HPDE6-E6E7 (cell line): ENCODE data around the gene GID8.

Experiments
- DNase-seq: peaks from one replicate; pipeline ENCODE4 v3.0.0; 2011; ENCODE audit warnings: missing footprints; ENCODE audit errors: extremely low spot score

Gene GID8

DNA sequence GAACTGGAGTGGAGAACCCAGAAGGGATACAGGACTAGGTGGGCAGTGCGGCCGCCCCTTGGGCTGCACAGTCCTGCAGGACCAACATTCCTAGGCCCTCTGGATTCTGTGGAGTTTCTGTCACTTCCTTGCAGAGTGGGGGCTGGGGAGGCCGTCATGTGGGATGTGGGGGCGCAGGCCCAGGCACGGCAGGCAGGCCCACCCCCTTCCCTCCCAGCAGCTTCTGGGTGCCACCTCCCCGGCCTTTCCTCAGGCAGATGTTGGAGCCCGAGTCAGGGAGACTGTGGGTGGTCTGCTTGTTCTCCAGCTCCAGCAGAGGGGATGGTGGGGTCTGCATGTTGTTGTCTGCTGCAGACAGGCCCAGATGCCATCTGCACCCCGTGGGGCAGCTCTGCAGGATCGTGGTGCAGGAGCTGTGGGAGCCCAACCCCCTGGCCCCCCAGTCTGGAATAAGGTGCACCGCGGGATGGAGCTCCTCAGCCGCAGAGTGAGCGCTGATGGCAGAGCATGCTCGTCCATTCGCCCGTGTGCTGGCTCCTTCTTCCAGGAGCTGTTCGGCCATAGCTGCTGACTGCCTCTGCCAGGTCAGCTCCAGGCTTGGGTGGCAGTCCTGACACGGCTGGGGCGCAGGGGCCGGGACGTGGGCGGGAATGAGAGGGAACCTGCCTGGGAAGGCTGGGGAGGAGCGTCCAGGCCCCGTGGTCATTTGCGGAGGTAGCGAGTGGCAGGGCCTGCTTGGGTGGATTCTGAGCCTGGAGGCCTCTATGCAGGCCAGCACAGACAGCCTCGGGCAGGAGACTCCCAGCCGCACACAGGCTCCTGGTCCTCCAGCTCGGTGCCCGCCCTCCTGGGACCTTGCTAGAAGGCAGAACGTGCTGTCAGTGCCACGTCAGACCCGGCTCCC lies 32.6 kb downstream of the GID8 start:
- no peak for DNase-seq

- DNase-seq, result no peak
Observed at GRCh38 chr20:62971211-62971949, 33.4 kb downstream of the GID8 start.

- peak; percentile 99 for DNase-seq
Observed at GRCh38 chr20:62971950-62972844, 34.2 kb downstream of the GID8 start.

DNA sequence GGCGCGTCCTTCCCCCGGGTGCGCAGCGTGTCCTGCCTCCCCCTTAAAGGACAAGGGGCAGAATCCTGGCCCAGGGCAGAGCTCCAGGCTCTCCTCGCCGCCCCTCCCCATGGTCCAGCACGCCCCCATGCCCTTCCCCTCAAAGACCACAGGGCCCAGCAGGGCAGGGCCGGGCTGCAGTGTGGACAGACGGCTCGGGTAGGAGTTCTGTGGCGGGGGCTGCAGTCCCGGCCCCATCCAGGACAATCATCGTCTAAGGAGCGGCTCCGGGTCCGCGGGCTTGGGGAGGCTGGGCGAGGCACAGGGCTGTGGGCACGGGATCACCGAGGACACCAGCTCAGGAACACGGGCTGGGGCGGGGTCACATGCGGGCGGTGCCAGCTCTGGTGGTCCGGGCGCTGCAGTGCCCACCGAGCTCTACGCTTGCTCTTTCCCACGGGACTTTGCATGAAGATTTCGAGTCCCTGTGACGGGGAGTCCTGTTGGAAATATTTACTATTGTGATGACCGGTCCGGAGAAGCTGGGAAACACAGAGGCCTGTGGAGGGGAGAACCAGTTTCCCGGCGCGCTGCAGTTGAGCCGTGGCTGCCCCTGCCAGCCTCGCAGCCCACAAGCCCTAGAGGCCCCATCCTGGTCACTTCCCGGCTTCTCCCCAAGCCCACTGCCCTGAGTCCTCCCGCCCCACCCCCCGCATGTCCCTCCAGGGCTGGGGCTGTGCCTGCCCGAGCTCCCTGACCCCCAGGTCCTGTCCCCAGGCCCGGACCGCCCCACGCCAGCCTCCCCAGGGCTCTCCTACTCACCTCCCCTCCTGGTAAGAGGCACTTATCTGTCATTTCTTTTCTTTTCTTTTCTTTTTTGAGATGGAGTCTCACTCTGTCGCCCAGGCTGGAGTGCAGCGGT lies 35.1 kb downstream of the GID8 start:
- no peak for DNase-seq

DNA sequence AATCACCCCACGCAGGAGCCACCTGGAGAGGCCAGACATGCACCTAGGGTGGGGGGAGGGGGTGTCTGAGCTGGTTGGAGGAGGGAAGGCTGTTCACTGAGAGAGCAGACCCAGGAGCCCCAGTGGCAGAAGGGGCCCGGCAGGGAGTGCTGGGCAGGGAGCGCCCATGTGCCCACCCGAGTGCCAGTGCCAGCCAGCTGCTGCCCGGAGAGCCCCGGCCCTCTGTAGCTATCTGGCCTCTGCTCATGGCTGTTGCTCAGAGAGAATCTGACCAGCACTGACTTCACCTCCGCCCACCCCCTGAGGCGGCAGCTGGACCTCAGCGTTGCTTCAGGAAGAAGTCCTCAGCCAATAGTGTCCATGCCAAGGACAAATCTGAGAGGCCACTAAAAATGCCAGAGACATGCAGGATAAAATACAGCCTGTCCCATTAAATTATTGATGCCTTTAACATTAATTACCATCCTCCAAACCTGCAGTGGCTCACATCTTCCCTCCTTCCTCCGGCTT lies 37.4 kb downstream of the GID8 start:
- no peak for DNase-seq

DNA sequence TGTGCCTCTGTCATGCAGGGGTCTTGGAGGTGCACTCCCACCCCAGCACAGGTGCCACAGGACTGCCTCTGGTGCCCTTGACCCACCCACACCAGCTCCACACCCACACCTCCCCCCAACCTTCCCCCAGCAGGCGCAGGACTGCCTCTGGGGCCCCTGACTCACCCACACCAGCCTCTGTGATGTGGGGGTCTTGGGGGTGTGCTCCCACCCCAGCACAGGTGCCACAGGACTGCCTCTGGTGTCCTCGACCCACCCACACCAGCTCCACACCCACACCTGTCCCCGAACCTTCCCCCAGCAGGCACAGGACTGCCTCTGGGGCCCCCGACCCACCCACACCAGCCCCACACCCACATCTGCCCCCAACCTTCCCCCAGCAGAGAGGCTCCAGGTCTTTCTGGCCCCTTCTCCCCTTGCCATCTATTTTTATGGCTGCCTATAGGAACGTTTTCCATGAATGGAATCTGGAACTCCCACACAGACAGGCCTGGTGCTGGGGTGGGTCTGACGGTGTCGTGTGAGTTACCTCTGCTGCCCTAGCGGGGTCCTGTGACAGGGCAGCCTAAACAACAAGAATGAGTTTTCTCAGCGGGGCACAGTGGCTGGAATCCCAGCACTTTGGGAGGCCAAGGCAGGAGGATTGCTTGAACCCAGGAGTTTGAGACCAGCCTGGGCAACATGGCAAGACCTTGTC lies 38.0 kb downstream of the GID8 start:
- no peak for DNase-seq

DNA sequence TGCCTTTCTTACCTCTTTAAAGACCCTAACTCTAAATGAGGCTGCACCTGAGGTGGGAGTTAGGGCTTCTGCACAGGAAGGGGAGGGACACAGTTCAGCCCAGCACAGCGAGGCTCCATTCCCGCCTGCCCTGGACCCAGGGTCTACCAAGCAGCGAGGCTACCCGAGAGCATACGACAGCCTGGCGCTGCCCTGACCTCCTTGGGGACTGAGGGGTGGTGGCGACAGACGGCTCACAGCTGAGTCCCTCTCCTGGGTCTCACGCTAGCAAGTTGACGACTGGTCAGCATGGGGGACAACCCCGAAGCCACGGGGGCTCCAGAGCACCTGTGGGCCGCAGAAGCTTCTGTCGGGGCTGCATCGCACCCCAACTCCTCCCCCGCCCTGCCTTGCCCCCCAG lies 38.9 kb downstream of the GID8 start:
- DNase-seq, result no peak

- DNase-seq, result no peak
Observed at GRCh38 chr20:62977613-62978560, 39.9 kb downstream of the GID8 start.

DNA sequence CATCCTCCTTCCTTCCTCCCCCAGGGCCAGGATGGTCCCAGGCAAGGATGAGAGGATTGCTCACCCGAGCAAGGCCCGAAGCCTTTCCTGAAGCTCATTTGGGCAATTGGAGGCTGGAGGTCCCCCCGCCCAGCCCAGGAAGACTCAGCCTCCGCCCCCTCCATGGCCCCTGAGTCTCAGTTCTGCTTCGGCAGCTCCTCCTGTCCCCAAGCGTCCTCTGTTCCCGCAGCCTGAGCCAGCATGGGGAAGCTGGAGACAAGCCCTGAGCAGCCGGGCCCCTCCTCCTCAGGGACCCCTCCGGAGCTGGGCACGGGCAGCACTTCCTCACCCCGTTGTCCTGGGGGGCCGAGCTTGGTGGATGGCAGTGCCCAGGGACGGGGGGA lies 40.6 kb downstream of the GID8 start:
- DNase-seq, result no peak

- no peak for DNase-seq
Observed at GRCh38 chr20:62979310-62979709, 41.4 kb downstream of the GID8 start.

- DNase-seq, result no peak
Observed at GRCh38 chr20:62979876-62980373, 42.0 kb downstream of the GID8 start.

DNA sequence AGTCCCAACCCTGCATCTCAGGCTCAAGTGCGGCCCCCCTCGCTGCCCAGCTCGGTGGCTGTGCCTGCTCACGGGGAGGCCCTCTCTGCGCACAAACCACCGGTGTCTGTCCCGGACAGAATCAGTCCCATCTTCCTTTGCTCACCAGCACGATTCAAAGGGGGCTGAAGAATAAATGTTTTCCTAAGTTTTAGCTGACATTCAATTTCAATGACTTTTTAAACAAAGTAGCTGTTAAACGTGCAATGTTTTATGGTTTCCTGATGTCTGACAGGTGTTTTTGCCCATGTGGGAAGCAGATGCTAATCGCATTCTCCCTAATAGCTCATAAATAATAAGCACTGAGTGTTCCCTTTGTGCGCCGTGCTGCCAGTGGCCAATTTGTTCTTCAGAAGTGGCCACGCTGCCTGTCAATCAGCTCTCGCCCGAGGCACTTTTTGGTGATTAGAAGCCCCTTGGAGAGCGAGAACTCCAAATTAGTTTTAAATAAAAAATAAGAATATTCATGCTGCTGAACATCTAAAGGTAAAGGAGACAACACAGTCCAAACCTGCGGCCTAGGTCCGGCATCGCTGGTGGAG lies 42.5 kb downstream of the GID8 start:
- no peak for DNase-seq

- DNase-seq, result no peak
Observed at GRCh38 chr20:62980970-62981369, 43.0 kb downstream of the GID8 start.

DNA sequence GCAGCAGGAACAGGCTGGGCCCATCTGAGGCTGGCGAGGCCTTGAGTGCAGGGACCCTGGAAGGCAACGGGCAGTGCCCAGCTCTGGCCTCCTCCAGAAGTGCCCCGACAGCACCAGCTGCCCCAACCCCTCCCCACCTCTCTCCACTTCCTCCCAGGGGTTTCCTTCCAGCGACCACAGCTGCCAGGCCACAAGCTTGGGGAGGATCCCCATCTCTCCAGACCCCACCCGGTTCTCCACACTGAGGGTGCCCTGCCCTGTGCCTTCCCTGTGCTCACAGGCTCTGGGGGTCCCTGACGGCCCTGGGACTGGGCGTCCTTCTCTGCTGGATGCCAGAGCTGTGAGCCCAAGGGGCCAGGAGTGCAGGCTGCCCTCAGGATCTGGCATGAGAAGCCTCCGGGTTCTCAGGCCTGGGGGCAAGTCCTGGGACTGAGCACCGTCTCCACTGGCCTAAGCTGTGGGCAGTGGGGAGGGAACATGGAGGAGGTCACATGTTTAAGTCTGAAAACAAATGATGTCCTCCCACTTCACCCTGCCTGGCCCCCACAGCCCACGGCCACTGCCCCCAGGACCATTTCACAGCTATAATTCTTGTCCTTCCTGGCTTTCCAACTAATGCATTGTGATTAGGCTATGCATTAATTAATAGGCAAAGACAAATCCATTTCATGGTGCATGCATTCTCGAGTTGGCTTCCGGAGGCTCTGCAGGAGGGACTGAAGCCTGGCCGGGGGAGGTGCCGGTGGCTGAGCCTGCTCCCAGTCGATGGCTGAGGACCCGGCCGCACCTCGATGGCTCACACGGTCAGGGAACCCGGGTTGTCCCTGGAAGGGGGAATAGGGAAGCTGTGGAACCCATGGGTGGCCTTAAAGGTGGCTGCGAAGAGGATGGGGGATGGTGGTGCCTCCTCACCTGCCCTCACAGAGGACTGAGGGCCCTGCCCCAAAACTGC lies 44.5 kb downstream of the GID8 start:
- DNase-seq, result no peak

DNA sequence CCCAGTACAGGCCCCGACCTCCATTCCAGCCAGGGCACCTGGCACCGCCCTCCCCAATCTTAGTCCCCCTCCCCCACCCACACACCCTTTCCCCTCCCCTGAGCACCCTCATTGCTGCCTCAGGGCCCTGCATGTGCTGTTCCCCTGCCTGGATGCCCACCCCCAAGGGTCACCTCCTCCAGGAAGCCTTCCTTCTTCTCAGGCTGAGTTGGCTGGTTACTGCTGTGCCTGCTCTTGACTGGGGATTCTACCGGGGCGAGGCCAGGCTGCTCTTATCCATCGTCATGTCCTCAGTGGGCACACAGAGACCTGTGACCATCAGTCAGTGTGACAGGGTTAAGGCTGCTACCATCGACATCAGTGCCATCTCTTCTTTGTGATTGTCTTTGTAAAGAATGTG lies 45.3 kb downstream of the GID8 start:
- DNase-seq, result no peak

- DNase-seq, result no peak
Observed at GRCh38 chr20:62984666-62985443, 46.9 kb downstream of the GID8 start.

DNA sequence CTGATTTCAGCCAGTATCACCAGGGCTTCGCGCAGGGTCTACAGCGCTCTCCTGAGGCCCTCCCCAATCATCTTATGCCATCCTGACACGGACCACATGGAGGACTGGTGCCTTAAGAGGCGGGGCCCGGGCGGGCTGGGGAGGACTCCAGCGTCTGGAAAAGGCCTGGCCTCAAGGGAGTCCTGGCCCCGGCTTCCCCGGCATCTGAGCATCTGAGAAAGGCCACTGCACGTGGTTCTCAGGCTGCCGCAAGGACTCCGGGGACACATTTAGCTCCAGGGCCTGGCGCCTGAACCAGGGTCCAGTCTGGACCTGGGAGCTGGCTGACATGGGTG lies 47.5 kb downstream of the GID8 start:
- DNase-seq, result no peak
